Endodermal cell (in vitro differentiated cells): ENCODE data around the gene GRN. TPM values are rescaled to one million over a fixed set of nuclear protein-coding genes. Genes with fewer than 3 reads are reported as not detected.

ENCODE experiments used
- DNase-seq: peaks from one replicate; pipeline ENCODE4 v3.0.0-alpha.2; 2017
- H3K27ac ChIP-seq: 2 replicates; pipeline ENCODE4 v1.5.1; 2013; ENCODE audit warnings: mild to moderate bottlenecking, low read depth, low read length, moderate library complexity
- H3K27me3 ChIP-seq: 2 replicates; pipeline ENCODE4 v1.6.1; 2013; ENCODE audit warnings: mild to moderate bottlenecking, low read length, moderate library complexity; ENCODE audit not compliant: insufficient read depth, control insufficient read depth, poor library complexity, severe bottlenecking
- H3K36me3 ChIP-seq: 2 replicates; pipeline ENCODE4 v1.7.0; 2013; ENCODE audit warnings: mild to moderate bottlenecking, low read length, moderate library complexity; ENCODE audit not compliant: control insufficient read depth, insufficient read depth
- H3K4me1 ChIP-seq: one replicate; pipeline ENCODE4 v1.7.0; 2013; ENCODE audit warnings: low read length; ENCODE audit not compliant: control insufficient read depth, insufficient read depth
- H3K4me3 ChIP-seq: 2 replicates; pipeline ENCODE4 v1.5.1; 2013; ENCODE audit warnings: mild to moderate bottlenecking, low read length, moderate library complexity
- H3K9ac ChIP-seq: 2 replicates; pipeline ENCODE4 v1.6.1; 2013; ENCODE audit warnings: mild to moderate bottlenecking, low read length, moderate library complexity; ENCODE audit not compliant: poor library complexity, severe bottlenecking; ENCODE audit errors: extremely low read depth
- H3K9me3 ChIP-seq: 2 replicates; pipeline ENCODE4 v1.6.1; 2013; ENCODE audit warnings: mild to moderate bottlenecking, low read length, moderate library complexity; ENCODE audit not compliant: control insufficient read depth
- H3K27ac Mint-ChIP-seq: 2 replicates; pipeline ENCODE4 v1.8.0; 2020; ENCODE audit warnings: mixed read lengths
- H3K27me3 Mint-ChIP-seq: 2 replicates; pipeline ENCODE4 v1.8.0; 2021; ENCODE audit warnings: mild to moderate bottlenecking, mixed read lengths; ENCODE audit not compliant: insufficient read depth
- H3K36me3 Mint-ChIP-seq: 2 replicates; pipeline ENCODE4 v1.8.0; 2020; ENCODE audit warnings: low read depth, mixed read lengths
- H3K4me1 Mint-ChIP-seq: 2 replicates; pipeline ENCODE4 v1.8.0; 2020; ENCODE audit warnings: mixed read lengths
- H3K4me3 Mint-ChIP-seq: 2 replicates; pipeline ENCODE4 v1.8.0; 2020; ENCODE audit warnings: mild to moderate bottlenecking, moderate library complexity, mixed read lengths
- H3K9me3 Mint-ChIP-seq: 2 replicates; pipeline ENCODE4 v1.8.0; 2020; ENCODE audit warnings: mild to moderate bottlenecking, mixed read lengths
- WGBS, 2 experiments: methylation state at CpG; one replicate each; pipeline versions ENCODE4 v1.1.5 to v1.1.7; 2013; ENCODE audit warnings: missing lambda C conversion rate in 2 of 2, mixed read lengths in 1 of 2; ENCODE audit not compliant: insufficient coverage in 1 of 2, insufficient read length in 1 of 2; 5-methylcytosine and 5-hydroxymethylcytosine counted together
- total RNA-seq, 2 donors: library from RNA; stranded (reverse); fragmentation: NEBNext Ultra II Directional in 1 of 2; extraction: Animal tissue kit (Norgen Biotek cat#: 25700) in 1 of 2; gene quantifications; 2 replicates in 1 of 2; 3 replicates in 1 of 2; pipeline ENCODE4 v1.2.1, GENCODE V29; 2021
- TF ChIP-seq, protein P1 (sequence below): fragments of 200-600 bp; sonication (generic); conservative IDR thresholded peaks from 2 replicates; pipeline ENCODE4 v1.5.0; 2021; ENCODE audit warnings: antibody characterized with exemption, mild to moderate bottlenecking

The GRN gene
- total RNA-seq, 2 donors from 2014 or later = 178 to 205 TPM

DNA sequence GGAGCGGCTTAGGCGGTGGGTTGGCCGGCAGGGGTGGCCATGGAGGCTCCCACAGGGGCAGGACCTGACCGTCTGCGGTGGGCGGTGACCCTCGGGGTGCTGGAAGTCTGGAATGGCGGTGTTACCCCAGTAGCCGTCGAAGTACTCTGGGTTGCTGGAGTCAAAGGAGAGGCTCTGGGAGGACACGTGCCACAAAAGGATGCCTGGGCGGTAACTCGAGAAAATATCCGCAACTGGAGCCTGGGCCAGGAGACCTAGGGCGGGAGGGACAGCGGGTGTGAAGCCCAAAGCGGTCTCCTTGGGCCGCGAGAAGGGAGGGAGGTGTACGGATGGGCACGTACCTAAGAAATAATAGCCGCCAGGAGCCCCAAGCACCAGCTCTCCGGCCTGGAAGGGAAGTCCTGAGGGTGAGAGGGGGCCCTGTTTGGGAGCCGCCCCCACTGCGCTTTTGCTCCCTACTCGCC lies 39.8 kb downstream of the GRN start:
- Mint-ChIP-seq H3K27me3 (peaks cover 61% of the 10 kb centered on the region), H3K9me3 (no peaks in the 10 kb centered on the region), H3K4me1 (peaks cover 12% of the 10 kb centered on the region), H3K4me3 (peak overlapping the region; percentile 58), H3K27ac (no peak overlapping the region), H3K36me3 (no peaks in the 10 kb centered on the region)
- TF ChIP-seq, protein P1, sequence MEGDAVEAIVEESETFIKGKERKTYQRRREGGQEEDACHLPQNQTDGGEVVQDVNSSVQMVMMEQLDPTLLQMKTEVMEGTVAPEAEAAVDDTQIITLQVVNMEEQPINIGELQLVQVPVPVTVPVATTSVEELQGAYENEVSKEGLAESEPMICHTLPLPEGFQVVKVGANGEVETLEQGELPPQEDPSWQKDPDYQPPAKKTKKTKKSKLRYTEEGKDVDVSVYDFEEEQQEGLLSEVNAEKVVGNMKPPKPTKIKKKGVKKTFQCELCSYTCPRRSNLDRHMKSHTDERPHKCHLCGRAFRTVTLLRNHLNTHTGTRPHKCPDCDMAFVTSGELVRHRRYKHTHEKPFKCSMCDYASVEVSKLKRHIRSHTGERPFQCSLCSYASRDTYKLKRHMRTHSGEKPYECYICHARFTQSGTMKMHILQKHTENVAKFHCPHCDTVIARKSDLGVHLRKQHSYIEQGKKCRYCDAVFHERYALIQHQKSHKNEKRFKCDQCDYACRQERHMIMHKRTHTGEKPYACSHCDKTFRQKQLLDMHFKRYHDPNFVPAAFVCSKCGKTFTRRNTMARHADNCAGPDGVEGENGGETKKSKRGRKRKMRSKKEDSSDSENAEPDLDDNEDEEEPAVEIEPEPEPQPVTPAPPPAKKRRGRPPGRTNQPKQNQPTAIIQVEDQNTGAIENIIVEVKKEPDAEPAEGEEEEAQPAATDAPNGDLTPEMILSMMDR = no peak
- Histone ChIP-seq H3K36me3 (no peaks in the 10 kb centered on the region), H3K9ac (no peak overlapping the region), H3K27me3 (peaks cover 29% of the 10 kb centered on the region), H3K27ac (no peak overlapping the region), H3K9me3 (no peaks in the 10 kb centered on the region), H3K4me3 (peak overlapping the region; percentile 77), H3K4me1 (peaks cover 3% of the 10 kb centered on the region)
- WGBS, 2 experiments = 7 to 10% methylated on average over 16 to 26 of the region's 26 CpGs
- peak; percentile 86 for DNase-seq

DNA sequence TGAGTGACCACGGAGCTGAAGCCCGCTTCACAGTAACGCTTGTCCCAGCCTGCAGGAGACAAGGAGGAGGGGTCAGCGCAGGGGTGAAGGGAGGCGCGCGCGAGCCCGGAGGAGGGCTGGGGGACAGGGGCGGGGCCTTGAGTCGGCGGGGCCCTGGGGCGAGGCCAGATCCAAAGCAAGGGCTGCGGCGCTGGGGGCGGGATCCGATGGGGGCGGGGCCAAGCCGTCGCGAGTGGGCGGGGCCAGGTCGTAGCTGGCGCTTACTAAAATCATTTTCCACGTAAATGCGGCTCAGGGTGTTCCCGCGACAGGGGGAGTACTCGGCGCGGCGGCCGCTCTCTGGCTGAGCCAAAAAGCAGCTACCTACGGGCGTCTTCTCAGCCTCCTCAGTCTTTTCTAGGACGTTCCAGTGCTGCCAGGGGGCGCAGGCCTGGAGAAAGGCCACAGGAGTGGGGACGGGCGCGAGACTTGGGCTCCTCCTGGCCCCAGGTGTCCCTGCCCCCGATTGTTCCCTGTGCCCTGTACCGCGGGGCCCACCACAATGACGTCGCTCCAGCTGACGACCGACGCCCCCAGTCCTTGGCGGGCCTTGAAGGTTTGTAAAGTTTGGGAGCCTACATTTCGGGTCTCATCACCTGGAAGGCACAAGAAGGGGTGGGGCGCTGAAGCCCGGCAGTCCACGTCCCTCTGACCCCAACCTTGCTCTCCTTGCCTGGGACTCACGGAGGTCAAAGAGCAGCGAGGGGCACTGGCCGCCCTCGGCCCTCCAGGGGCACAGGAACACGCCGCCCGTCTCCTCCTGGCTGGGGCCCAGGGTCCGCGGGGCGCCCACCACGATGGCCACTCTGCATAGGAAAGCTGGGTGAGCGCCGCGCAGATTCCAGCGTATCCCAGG lies 40.4 kb downstream of the GRN start:
- H3K9ac ChIP-seq = peak overlapping the region; percentile 20
- peak; percentile 100 for DNase-seq
- peaks cover 29% of the 10 kb centered on the region for H3K27me3 ChIP-seq
- H3K9me3 ChIP-seq = no peaks in the 10 kb centered on the region
- peaks cover 12% of the 10 kb centered on the region for H3K4me1 Mint-ChIP-seq
- no peaks in the 10 kb centered on the region for H3K9me3 Mint-ChIP-seq
- TF ChIP-seq, protein P1 = peak; percentile 62
- peaks cover 61% of the 10 kb centered on the region for H3K27me3 Mint-ChIP-seq
- H3K4me1 ChIP-seq = peaks cover 3% of the 10 kb centered on the region
- H3K27ac ChIP-seq = no peak overlapping the region
- H3K4me3 Mint-ChIP-seq = peak overlapping the region; percentile 58
- H3K36me3 Mint-ChIP-seq = no peaks in the 10 kb centered on the region
- H3K36me3 ChIP-seq = no peaks in the 10 kb centered on the region
- H3K27ac Mint-ChIP-seq = no peak overlapping the region
- H3K4me3 ChIP-seq = peak overlapping the region; percentile 77
- 21 to 30% methylated on average over 35 to 68 of the region's 68 CpGs for WGBS, 2 experiments

DNA sequence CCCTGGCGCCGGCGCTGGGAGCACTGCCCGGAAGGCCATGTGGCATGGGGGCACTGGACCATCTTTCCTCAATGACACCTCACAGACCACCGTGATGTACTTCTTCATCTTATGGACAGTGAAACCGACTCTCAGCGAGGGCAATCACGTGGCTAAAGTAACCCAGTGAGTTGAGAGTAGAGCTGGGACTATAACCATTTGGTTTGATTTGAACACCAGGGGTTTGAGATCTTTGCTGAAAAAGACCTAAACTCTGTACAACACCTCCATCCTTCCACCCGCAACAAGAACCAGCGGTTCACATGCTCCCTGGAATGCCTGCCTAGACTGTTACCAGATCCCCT lies 41.1 kb downstream of the GRN start:
- DNase-seq = no peak
- no peak overlapping the region for H3K27ac ChIP-seq
- TF ChIP-seq, protein P1 = no peak
- H3K9ac ChIP-seq = no peak overlapping the region
- Mint-ChIP-seq H3K9me3 (no peaks in the 10 kb centered on the region), H3K4me3 (peak overlapping the region; percentile 58), H3K36me3 (no peaks in the 10 kb centered on the region), H3K27me3 (peaks cover 61% of the 10 kb centered on the region), H3K4me1 (peaks cover 12% of the 10 kb centered on the region), H3K27ac (no peak overlapping the region)
- 74 to 88% methylated on average over 8 to 10 of the region's 10 CpGs for WGBS, 2 experiments
- H3K27me3 ChIP-seq = peaks cover 29% of the 10 kb centered on the region
- no peaks in the 10 kb centered on the region for H3K9me3 ChIP-seq
- H3K36me3 ChIP-seq = no peaks in the 10 kb centered on the region
- peak overlapping the region; percentile 77 for H3K4me3 ChIP-seq
- H3K4me1 ChIP-seq = peaks cover 3% of the 10 kb centered on the region
